Frontal cortex (tissue), 4 donors: ENCODE measurements around the gene C11orf54. TPM values are rescaled to one million over a fixed set of nuclear protein-coding genes. Genes with fewer than 3 reads are reported as not detected.
"Not testable (repeated sequence)": the region's sequence is repeated elsewhere in the genome, so short reads cannot be mapped to it uniquely, and the experiment has no call there.

Experiments used
- DNase-seq, 2 donors: peaks; one replicate each; pipeline ENCODE4 v3.0.0; 2012; ENCODE audit warnings: low spot score in 2 of 2
- FAIRE-seq: peaks from 2 replicates; lab custom pipeline; 2012; peaks lifted over from hg19 to GRCh38; lab: Jason Lieb, UNC
- total RNA-seq: library from RNA; depleted of rRNA; stranded (reverse); fragments of >200 nt; gene quantifications from one replicate; pipeline ENCODE4 v1.2.3, GENCODE V29; 2014
- donor health status: control.
- donor health status: control.
- donor health status: control.

C11orf54 gene
- total RNA-seq, 1 donor from 2014 or later: 37.5 TPM

DNA sequence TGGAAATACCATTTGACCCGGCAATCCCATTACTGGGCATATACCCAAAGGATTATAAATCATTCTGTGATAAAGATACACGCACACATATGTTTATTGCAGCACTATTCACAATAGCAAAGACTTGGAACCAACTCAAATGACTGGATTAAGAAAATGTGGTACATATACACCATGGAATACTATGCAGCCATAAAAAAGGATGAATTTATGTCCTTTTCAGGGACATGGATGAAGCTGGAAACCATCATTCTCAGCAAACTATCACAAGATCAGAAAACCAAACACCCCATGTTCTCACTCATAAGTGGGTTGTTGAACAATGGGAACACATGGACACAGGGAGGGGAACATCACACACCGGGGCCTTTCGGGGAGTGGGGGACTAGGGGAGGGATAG is 17.7 kb downstream of the C11orf54 start:
- DNase-seq, FAIRE-seq: not testable (repeated sequence)

GRCh38 chr11:93761910-93762309 is 20.4 kb downstream of the C11orf54 start:
- FAIRE-seq: peak; percentile 59
- DNase-seq: no peak

GRCh38 chr11:93765551-93765950 is 24.1 kb downstream of the C11orf54 start:
- no peak for FAIRE-seq
- no peak for DNase-seq

GRCh38 chr11:93766504-93766903 is 25.0 kb downstream of the C11orf54 start:
- no peak for FAIRE-seq

GRCh38 chr11:93767018-93767417 is 25.5 kb downstream of the C11orf54 start:
- FAIRE-seq (no peak), DNase-seq (no peak)

More at GRCh38 chr11:93766504-93766903, 25.0 kb downstream of the C11orf54 start:
- DNase-seq: no peak

GRCh38 chr11:93770160-93770559 is 28.7 kb downstream of the C11orf54 start:
- FAIRE-seq (no peak), DNase-seq (no peak)

- DNase-seq (no peak), FAIRE-seq (no peak)
Measured at GRCh38 chr11:93772123-93772522, 30.7 kb downstream of the C11orf54 start.

GRCh38 chr11:93773045-93773477 is 31.6 kb downstream of the C11orf54 start:
- DNase-seq: no peak
- FAIRE-seq: no peak

GRCh38 chr11:93773601-93774200 is 32.2 kb downstream of the C11orf54 start:
- FAIRE-seq: no peak
- no peak for DNase-seq

DNA sequence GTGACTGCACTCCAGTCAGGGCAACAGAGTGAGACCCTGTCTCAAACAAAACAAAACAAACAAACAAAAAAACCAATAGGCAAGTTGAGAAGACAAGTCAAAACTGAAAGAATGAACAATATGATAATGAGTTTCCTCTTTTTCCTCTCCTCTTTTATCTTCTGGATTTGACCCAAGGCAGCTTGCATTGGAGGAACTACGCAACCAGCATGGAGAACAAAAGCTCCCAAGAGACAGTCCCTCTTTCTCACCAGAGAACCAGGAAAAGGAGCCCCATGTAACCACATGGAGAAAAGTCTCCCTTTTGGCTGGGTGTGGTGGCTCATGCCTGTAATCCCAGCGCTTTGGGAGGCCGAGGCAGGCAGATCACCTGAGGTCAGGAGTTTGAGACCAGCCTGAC is 33.1 kb downstream of the C11orf54 start:
- not testable (repeated sequence) for FAIRE-seq, DNase-seq

- DNase-seq: no peak
- no peak for FAIRE-seq
Measured at GRCh38 chr11:93775289-93775688, 33.8 kb downstream of the C11orf54 start.

DNA sequence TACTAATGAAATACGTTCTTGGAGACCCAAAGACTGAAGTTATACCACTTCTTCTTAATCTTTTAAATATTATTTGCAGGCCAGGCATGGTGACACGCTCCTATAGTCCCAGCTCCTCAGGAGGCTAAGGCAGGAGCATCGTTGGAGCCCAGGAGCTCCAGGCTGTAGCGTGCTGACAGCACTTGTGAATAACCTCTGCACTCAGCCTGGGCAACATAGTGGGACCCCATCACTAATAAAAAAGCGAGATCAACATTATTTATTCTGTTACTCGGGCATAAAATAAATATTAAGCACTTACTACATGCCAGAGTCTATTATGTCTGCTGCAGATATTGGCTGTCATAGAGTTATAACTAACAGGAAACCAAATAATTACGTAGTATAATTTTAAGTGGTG is 41.9 kb downstream of the C11orf54 start:
- DNase-seq (no peak), FAIRE-seq (no peak)

DNA sequence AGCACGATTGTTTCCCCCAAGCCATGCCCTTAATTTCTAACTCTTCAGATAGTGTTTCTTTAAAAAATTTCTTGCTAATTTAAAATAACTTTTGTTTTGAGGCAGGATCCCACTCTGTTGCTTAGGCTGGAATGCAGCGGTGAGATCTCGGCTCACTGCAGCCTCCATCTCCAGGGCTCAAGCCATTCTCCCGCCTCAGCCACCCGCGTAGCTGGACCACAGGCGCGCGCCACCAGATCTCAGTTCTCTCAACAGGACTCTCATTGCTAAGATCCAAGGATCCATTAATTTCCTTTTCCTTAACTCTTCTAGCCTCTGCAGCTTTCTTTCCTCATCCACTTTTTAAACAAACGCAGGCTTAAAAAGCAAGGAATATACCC is 42.3 kb downstream of the C11orf54 start:
- no peak for FAIRE-seq

GRCh38 chr11:93784145-93784934 is 42.9 kb downstream of the C11orf54 start, which contains the start of gene MED17:
Gene MED17 (plus strand): TSS chr11:93784282. CDS start chr11:93784514, 232 bp downstream.
- peak; percentile 88 to 93 for DNase-seq
- FAIRE-seq: no peak

More for the DNA sequence above, 42.3 kb downstream of the C11orf54 start:
- no peak for DNase-seq

DNA sequence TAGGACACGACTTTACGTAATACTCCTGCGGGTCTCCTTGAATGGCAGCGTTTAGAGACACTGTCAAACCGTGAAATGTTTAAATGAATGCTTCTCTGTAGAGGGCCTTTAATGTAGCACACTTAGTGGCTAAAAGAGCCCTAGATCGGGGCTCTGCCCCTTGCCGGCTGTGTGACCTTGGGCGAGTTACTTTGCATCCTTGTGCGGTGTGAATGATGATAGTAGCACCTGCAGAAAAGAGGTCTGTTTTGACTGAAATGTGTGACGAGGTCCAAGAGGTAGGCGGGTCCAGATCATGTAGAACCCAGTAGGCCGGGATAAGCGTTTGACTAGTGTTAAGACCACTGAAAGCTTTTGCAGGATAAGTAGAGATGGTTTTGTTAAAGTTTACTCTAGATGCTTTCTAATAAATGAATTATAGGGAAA is 43.5 kb downstream of the C11orf54 start:
- DNase-seq: no peak
- FAIRE-seq: no peak

DNA sequence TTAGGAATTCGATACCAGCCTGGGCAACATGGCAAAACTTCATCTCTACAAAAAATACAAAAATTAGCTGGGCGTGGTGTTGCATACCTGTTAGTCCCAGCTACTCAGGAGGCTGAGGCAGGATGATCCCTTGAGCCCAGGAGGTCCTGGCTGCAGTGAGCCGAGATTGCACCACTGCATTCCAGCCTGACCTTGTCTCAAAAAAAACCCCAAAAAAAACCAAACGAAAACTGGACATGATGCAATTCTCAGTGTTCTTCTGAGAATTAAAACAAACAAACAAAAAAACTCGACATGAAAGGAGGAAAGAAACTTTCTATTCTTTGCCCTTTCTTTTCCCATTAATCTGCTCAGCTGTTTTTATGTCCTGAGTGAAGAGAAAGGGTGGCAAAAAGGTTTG is 50.0 kb downstream of the C11orf54 start:
- DNase-seq (no peak), FAIRE-seq (no peak)

GRCh38 chr11:93796441-93797231 is 55.2 kb downstream of the C11orf54 start:
- no peak for FAIRE-seq

GRCh38 chr11:93801366-93801765 is 59.9 kb downstream of the C11orf54 start:
- FAIRE-seq (no peak), DNase-seq (no peak)

More at GRCh38 chr11:93796441-93797231, 55.2 kb downstream of the C11orf54 start:
- no peak for DNase-seq

- no peak for DNase-seq
- no peak for FAIRE-seq
Measured at GRCh38 chr11:93804879-93805278, 63.4 kb downstream of the C11orf54 start.

- FAIRE-seq: no peak
Measured at GRCh38 chr11:93807980-93808379, 66.5 kb downstream of the C11orf54 start.

More at GRCh38 chr11:93807980-93808379, 66.5 kb downstream of the C11orf54 start:
- DNase-seq: no peak
